Right lobe of liver (tissue), 4 donors: Measurements from ENCODE around the gene KCNQ5.

Experiments
- CTCF ChIP-seq, 4 donors: fragments of 200-600 bp in 3 of 4; fragments of 450-650 bp in 1 of 4; IDR thresholded peaks; one replicate each; pipeline versions ENCODE4 v1.5.1 to v1.8.0; 2016 to 2022; ENCODE audit warnings: antibody characterized with exemption in 4 of 4, mild to moderate bottlenecking in 2 of 4
- POLR2A ChIP-seq: fragments of 450-650 bp; IDR thresholded peaks from one replicate; pipeline ENCODE4 v1.6.1; 2017; ENCODE audit warnings: antibody characterized with exemption, mild to moderate bottlenecking
- donor health status: DM: no; HTN: no; CAD: no.
- donor health status: DM: no; HTN: no; CAD: no.
- donor health status: DM: no; HTN: yes; CAD: no.

GRCh38 chr6:72873433-72873832 lies 251.6 kb downstream of the KCNQ5 start:
- TF ChIP-seq CTCF (IDR thresholded peaks at IDR 0.05): no peak
- no peak for TF ChIP-seq POLR2A
